ENCODE data around the gene LDLR. TPM values are rescaled to one million over a fixed set of nuclear protein-coding genes. Genes with fewer than 3 reads are reported as not detected.
A peak's percentile ranks its signal among the peaks of the same experiment; 100 is the strongest.
"Not testable (repeated sequence)": the region's sequence is repeated elsewhere in the genome, so short reads cannot be mapped to it uniquely, and the experiment has no call there.

LDLR gene
- total RNA-seq, 4 donors from 2014 or later: 75.7 to 209 (median 156) TPM

- Histone ChIP-seq H3K36me3 (peaks cover 0 to 60% (median 0%) of the 10 kb centered on the region in 3 donors), H3K4me1 (peaks cover 0 to 13% (median 5%) of the 10 kb centered on the region in 4 donors), H3K9me3 (no peaks in the 10 kb centered on the region), H3K27me3 (no peaks in the 10 kb centered on the region), H3K27ac (no peak overlapping the region), H3K4me3 (no peak overlapping the region)
- TF ChIP-seq CTCF (IDR thresholded peaks at IDR 0.05) (no peak), POLR2A (IDR thresholded peaks at IDR 0.05) (no peak)
- no peak for DNase-seq
Observed at GRCh38 chr19:11176466-11177193, 87.4 kb downstream of the LDLR start.

GRCh38 chr19:11177592-11177991 is 88.3 kb downstream of the LDLR start:
- peaks cover 0 to 13% (median 5%) of the 10 kb centered on the region in 4 donors for H3K4me1 ChIP-seq
- no peak overlapping the region for H3K4me3 ChIP-seq
- H3K36me3 ChIP-seq: peaks cover 0 to 56% (median 0%) of the 10 kb centered on the region in 3 donors
- DNase-seq: no peak
- no peaks in the 10 kb centered on the region for H3K27me3 ChIP-seq
- no peak overlapping the region for H3K27ac ChIP-seq
- TF ChIP-seq CTCF (IDR thresholded peaks at IDR 0.05): no peak
- no peak for TF ChIP-seq POLR2A (IDR thresholded peaks at IDR 0.05)
- H3K9me3 ChIP-seq: no peaks in the 10 kb centered on the region

- H3K27me3 ChIP-seq, H3K9me3 ChIP-seq, DNase-seq, H3K4me3 ChIP-seq: not testable (repeated sequence)
- H3K27ac ChIP-seq: peak overlapping the region in 1 of 4 donors; percentile 39
- peaks cover 0 to 13% (median 5%) of the 10 kb centered on the region in 4 donors for H3K4me1 ChIP-seq
- peaks cover 0 to 42% (median 0%) of the 10 kb centered on the region in 3 donors for H3K36me3 ChIP-seq
Observed at GRCh38 chr19:11179145-11179465, 89.8 kb downstream of the LDLR start.

GRCh38 chr19:11179716-11180297 is 90.5 kb downstream of the LDLR start:
- Histone ChIP-seq H3K27me3 (no peaks in the 10 kb centered on the region), H3K4me3 (no peak overlapping the region), H3K4me1 (peaks cover 0 to 13% (median 5%) of the 10 kb centered on the region in 4 donors), H3K36me3 (peaks cover 0 to 36% (median 0%) of the 10 kb centered on the region in 3 donors), H3K27ac (peak overlapping the region; percentile 5 to 60 (median 32)), H3K9me3 (no peaks in the 10 kb centered on the region)
- TF ChIP-seq POLR2A (IDR thresholded peaks at IDR 0.05) (no peak), CTCF (IDR thresholded peaks at IDR 0.05) (no peak)
- DNase-seq: peak in 1 of 3 donors; percentile 42

GRCh38 chr19:11180346-11180745 is 91.1 kb downstream of the LDLR start:
- TF ChIP-seq POLR2A (IDR thresholded peaks at IDR 0.05): no peak
- TF ChIP-seq CTCF (IDR thresholded peaks at IDR 0.05): no peak
- Histone ChIP-seq H3K27me3 (no peaks in the 10 kb centered on the region), H3K4me1 (peaks cover 0 to 13% (median 5%) of the 10 kb centered on the region in 4 donors), H3K36me3 (peaks cover 0 to 35% (median 0%) of the 10 kb centered on the region in 3 donors), H3K9me3 (no peaks in the 10 kb centered on the region), H3K4me3 (no peak overlapping the region), H3K27ac (peak overlapping the region in 3 of 4 donors; percentile 25 to 60 (median 43))
- no peak for DNase-seq

GRCh38 chr19:11180975-11181374 is 91.7 kb downstream of the LDLR start:
- peak overlapping the region in 2 of 4 donors; percentile 43 to 60 for H3K27ac ChIP-seq
- H3K27me3 ChIP-seq, H3K4me3 ChIP-seq, DNase-seq, H3K9me3 ChIP-seq: not testable (repeated sequence)
- H3K4me1 ChIP-seq: peaks cover 0 to 13% (median 5%) of the 10 kb centered on the region in 4 donors
- peaks cover 0 to 34% (median 0%) of the 10 kb centered on the region in 3 donors for H3K36me3 ChIP-seq
